HepG2 (cell line): ENCODE results near the gene PYCR2. TPM values are rescaled to one million over a fixed set of nuclear protein-coding genes. Genes with fewer than 3 reads are reported as not detected.
A peak's percentile ranks its signal among the peaks of the same experiment; 100 is the strongest.

Experiments
- ATF7-NPFF ChIP-seq: sonication (generic); formaldehyde crosslinking; IDR thresholded peaks from 2 replicates; pipeline ENCODE4 v1.8.1; 2023; ENCODE audit warnings: mild to moderate bottlenecking, low read depth, missing genetic modification reagents, moderate library complexity
- CHD4 ChIP-seq: fragments of 200-600 bp; sonication (generic); IDR thresholded peaks from 2 replicates; pipeline ENCODE4 v1.7.0; 2017; ENCODE audit warnings: mild to moderate bottlenecking, low read length, borderline replicate concordance
- GABPB1 ChIP-seq: IDR thresholded peaks from 2 replicates; pipeline ENCODE4 v1.6.1; 2016; ENCODE audit warnings: mild to moderate bottlenecking, missing genetic modification reagents, moderate library complexity, missing compliant biosample characterization
- HOXA5 ChIP-seq: sonication (generic); formaldehyde crosslinking; IDR thresholded peaks from 2 replicates; pipeline ENCODE4 v1.4.0; 2020; ENCODE audit warnings: missing genetic modification reagents
- JUNB ChIP-seq: sonication (generic); formaldehyde crosslinking; IDR thresholded peaks from 2 replicates; pipeline ENCODE4 v1.8.0; 2022; ENCODE audit warnings: missing genetic modification reagents, mild to moderate bottlenecking, borderline replicate concordance
- KDM4B ChIP-seq: sonication (generic); formaldehyde crosslinking; IDR thresholded peaks from 2 replicates; pipeline ENCODE4 v1.4.0; 2020; ENCODE audit warnings: missing genetic modification reagents
- NFKB2 ChIP-seq: sonication (generic); formaldehyde crosslinking; IDR thresholded peaks from 2 replicates; pipeline ENCODE4 v1.4.0; 2020; ENCODE audit warnings: missing genetic modification reagents, borderline replicate concordance
- PLRG1 ChIP-seq: fragments of 450-650 bp; conservative IDR thresholded peaks from 2 replicates; pipeline ENCODE4 v1.6.1; 2016
- POGZ ChIP-seq: sonication (generic); formaldehyde crosslinking; IDR thresholded peaks from 2 replicates; pipeline ENCODE4 v1.4.0; 2020; ENCODE audit warnings: mild to moderate bottlenecking, missing genetic modification reagents
- PTBP1 ChIP-seq: fragments of 200-400 bp; formaldehyde crosslinking; IDR thresholded peaks from 2 replicates; pipeline ENCODE4 v1.6.1; 2018; ENCODE audit warnings: low read length, low read depth; ENCODE audit not compliant: poor library complexity, severe bottlenecking
- RCOR2 ChIP-seq: IDR thresholded peaks from 2 replicates; pipeline ENCODE4 v1.6.1; 2016; ENCODE audit warnings: missing biosample characterization, missing genetic modification reagents
- RNF219 ChIP-seq: sonication (generic); formaldehyde crosslinking; IDR thresholded peaks from 2 replicates; pipeline ENCODE4 v1.5.0; 2020; ENCODE audit warnings: mild to moderate bottlenecking, missing genetic modification reagents
- SAP130 ChIP-seq: IDR thresholded peaks from 2 replicates; pipeline ENCODE4 v1.6.1; 2016; ENCODE audit warnings: low read depth
- SP140L ChIP-seq: sonication (generic); formaldehyde crosslinking; IDR thresholded peaks from 2 replicates; pipeline ENCODE4 v1.4.0; 2020; ENCODE audit warnings: missing genetic modification reagents, borderline replicate concordance
- TEAD2 ChIP-seq: sonication (generic); formaldehyde crosslinking; IDR thresholded peaks from 2 replicates; pipeline ENCODE4 v1.9.0; 2021; ENCODE audit warnings: missing genetic modification reagents
- YEATS2 ChIP-seq: sonication (generic); formaldehyde crosslinking; IDR thresholded peaks from 2 replicates; pipeline ENCODE4 v1.4.0; 2020; ENCODE audit warnings: missing genetic modification reagents, borderline replicate concordance
- ZBTB25 ChIP-seq: IDR thresholded peaks from 2 replicates; pipeline ENCODE4 v1.6.1; 2018; ENCODE audit warnings: missing genetic modification reagents
- ZNF10 ChIP-seq: sonication (generic); formaldehyde crosslinking; IDR thresholded peaks from 2 replicates; pipeline ENCODE4 v1.4.0; 2020; ENCODE audit warnings: mild to moderate bottlenecking, low read depth, missing genetic modification reagents, borderline replicate concordance
- ZNF274 ChIP-seq: sonication (generic); formaldehyde crosslinking; IDR thresholded peaks from 2 replicates; pipeline ENCODE4 v1.5.1; 2020; ENCODE audit warnings: mild to moderate bottlenecking, missing genetic modification reagents
- ZNF430 ChIP-seq: sonication (generic); formaldehyde crosslinking; IDR thresholded peaks from 2 replicates; pipeline ENCODE4 v1.9.0; 2021; ENCODE audit warnings: mild to moderate bottlenecking, missing genetic modification reagents
- ZNF563 ChIP-seq: sonication (generic); formaldehyde crosslinking; IDR thresholded peaks from 2 replicates; pipeline ENCODE4 v1.8.0; 2022; ENCODE audit warnings: mild to moderate bottlenecking, moderate library complexity, missing genetic modification reagents
- ZNF607 ChIP-seq: sonication (generic); formaldehyde crosslinking; IDR thresholded peaks from 2 replicates; pipeline ENCODE4 v1.5.1; 2020; ENCODE audit warnings: missing genetic modification reagents, mild to moderate bottlenecking, borderline replicate concordance
- polyA plus RNA-seq, 8 experiments: library from polyadenylated mRNA; depleted of rRNA in 3 of 8; stranded (reverse) in 7 of 8; unstranded in 1 of 8; fragments of >200 nt; fragmentation: Illumina TruSeq in 4 of 8; extraction: Trizol in 4 of 8; gene quantifications; 2 replicates each; pipeline versions ENCODE4 v1.2.1 to v1.2.3, GENCODE V29; 2011 to 2016; ENCODE audit warnings: low read depth in 4 of 8, missing spikeins in 1 of 8, mixed read lengths in 1 of 8; ENCODE audit not compliant: insufficient read depth in 1 of 8
- total RNA-seq, 5 experiments: library from RNA; depleted of rRNA; stranded (reverse); fragments of >200 nt; fragmentation: Illumina TruSeq; extraction: Trizol; gene quantifications; 2 replicates each; pipeline ENCODE4 v1.2.3, GENCODE V29; 2016; ENCODE audit warnings: low read depth in 1 of 5
- TF ChIP-seq, protein P1 (sequence below): IDR thresholded peaks from 2 replicates; pipeline ENCODE4 v1.6.1; 2012; ENCODE audit warnings: inconsistent platforms
- TF ChIP-seq, protein P2 (sequence below): sonication (generic); formaldehyde crosslinking; IDR thresholded peaks from 2 replicates; pipeline ENCODE4 v1.4.0; 2020; ENCODE audit warnings: missing genetic modification reagents
- TF ChIP-seq, protein P3 (sequence below): sonication (generic); formaldehyde crosslinking; IDR thresholded peaks from 2 replicates; pipeline ENCODE4 v1.9.0; 2022; ENCODE audit warnings: missing genetic modification reagents, mild to moderate bottlenecking, borderline replicate concordance

PYCR2 gene
- total and polyA plus RNA-seq, 2 of the 13 experiments (the other 11 are each of a cell fraction or from before 2014, with no cell fraction given): 47.2 to 47.8 TPM

DNA sequence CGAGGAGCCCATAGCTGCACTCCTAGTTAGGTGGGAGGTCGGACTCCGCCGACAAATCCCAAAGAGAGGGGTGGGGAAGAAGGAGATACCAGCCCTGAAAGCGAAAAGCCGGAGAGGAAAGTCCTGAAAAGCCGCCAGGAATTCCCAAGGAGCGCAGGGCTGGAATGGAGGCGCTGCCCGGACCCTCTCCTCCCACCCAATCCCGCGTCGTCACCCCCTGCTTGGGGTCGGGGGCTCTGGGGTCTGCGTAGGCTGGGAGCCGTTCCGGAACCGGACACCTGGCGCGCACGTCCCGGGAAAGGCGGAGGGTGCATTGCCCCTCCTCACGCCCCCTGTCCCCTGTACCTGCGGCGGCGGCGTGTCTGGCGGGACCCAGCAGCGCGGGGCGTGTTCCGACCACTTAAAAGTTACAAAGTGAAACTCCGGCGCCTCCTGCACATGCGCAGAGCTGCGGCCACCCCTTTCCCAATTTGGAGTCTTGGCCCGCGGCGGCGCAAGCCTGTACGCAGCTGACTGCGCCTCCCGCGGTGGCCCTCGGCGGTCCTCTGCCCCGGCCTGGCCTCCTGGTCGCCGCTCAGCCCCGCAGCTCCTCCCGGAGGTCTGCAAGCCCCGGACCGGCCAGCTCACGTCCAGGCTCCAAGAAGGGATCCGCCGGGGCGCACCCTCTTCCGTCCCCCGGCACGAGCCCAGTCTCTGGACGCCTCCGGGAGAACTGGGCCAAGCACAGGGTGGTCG, 41.9 kb downstream of the PYCR2 start, which contains the start of gene TMEM63A (continued):
- TF ChIP-seq RNF219 (CRISPR knock-in tag) (no peak), PTBP1 (no peak), JUNB (CRISPR knock-in tag) (no peak), HOXA5 (CRISPR knock-in tag) (peak; percentile 63; the same call in 1 of the 2 replicates), SP140L (CRISPR knock-in tag) (no peak), POGZ (CRISPR knock-in tag) (0 out of 2 replicates have a peak, but pooled peaks have one; percentile 37), ZNF563 (CRISPR knock-in tag) (0 out of 2 replicates have a peak, but pooled peaks have one; percentile 11), ZBTB25 (no peak), ATF7-NPFF (CRISPR knock-in tag) (no peak), NFKB2 (CRISPR knock-in tag) (no peak), YEATS2 (CRISPR knock-in tag) (no peak), ZNF10 (CRISPR knock-in tag) (no peak), PLRG1 (no peak), GABPB1 (peak; percentile 62; the same call in 1 of the 2 replicates), ZNF430 (peak; percentile 49; the same call in 1 of the 2 replicates), RCOR2 (no peak), SAP130 (CRISPR knock-in tag) (peak; percentile 78), CHD4 (no peak), ZNF274 (peak; percentile 14; the same call in 1 of the 2 replicates), TEAD2 (CRISPR knock-in tag) (no peak), KDM4B (no peak), ZNF607 (CRISPR knock-in tag) (peak; percentile 65)
- TF ChIP-seq, protein P1, sequence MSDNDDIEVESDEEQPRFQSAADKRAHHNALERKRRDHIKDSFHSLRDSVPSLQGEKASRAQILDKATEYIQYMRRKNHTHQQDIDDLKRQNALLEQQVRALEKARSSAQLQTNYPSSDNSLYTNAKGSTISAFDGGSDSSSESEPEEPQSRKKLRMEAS: peak; percentile 72; the same call in 1 of the 2 replicates
- TF ChIP-seq, protein P2, sequence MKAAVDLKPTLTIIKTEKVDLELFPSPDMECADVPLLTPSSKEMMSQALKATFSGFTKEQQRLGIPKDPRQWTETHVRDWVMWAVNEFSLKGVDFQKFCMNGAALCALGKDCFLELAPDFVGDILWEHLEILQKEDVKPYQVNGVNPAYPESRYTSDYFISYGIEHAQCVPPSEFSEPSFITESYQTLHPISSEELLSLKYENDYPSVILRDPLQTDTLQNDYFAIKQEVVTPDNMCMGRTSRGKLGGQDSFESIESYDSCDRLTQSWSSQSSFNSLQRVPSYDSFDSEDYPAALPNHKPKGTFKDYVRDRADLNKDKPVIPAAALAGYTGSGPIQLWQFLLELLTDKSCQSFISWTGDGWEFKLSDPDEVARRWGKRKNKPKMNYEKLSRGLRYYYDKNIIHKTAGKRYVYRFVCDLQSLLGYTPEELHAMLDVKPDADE: no peak
- TF ChIP-seq, protein P3, sequence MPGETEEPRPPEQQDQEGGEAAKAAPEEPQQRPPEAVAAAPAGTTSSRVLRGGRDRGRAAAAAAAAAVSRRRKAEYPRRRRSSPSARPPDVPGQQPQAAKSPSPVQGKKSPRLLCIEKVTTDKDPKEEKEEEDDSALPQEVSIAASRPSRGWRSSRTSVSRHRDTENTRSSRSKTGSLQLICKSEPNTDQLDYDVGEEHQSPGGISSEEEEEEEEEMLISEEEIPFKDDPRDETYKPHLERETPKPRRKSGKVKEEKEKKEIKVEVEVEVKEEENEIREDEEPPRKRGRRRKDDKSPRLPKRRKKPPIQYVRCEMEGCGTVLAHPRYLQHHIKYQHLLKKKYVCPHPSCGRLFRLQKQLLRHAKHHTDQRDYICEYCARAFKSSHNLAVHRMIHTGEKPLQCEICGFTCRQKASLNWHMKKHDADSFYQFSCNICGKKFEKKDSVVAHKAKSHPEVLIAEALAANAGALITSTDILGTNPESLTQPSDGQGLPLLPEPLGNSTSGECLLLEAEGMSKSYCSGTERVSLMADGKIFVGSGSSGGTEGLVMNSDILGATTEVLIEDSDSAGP: peak; percentile 92
